Measurements from ENCODE around the gene WDFY1.

The WDFY1 gene

GRCh38 chr2:223863491-223863890, 81.6 kb downstream of the WDFY1 start:
- in situ Hi-C loops (cut with MboI; ENCODE audit: low sequenced_read_pairs), result no loop called here

GRCh38 chr2:223860809-223861738, 84.1 kb downstream of the WDFY1 start:
- in situ Hi-C loops (cut with MboI; ENCODE audit: low sequenced_read_pairs), result no loop called here

GRCh38 chr2:223859070-223859469, 86.1 kb downstream of the WDFY1 start:
- in situ Hi-C loops (cut with MboI; ENCODE audit: low sequenced_read_pairs), result no loop called here

GRCh38 chr2:223856584-223856983, 88.6 kb downstream of the WDFY1 start:
- in situ Hi-C loops (cut with MboI; ENCODE audit: low sequenced_read_pairs), result no loop called here

- in situ Hi-C loops (cut with MboI; ENCODE audit: low sequenced_read_pairs), result no loop called here
These were observed 89.1 kb downstream of the WDFY1 start for GRCh38 chr2:223856021-223856420.

GRCh38 chr2:223855426-223855825, 89.7 kb downstream of the WDFY1 start:
- in situ Hi-C loops (cut with MboI; ENCODE audit: low sequenced_read_pairs), result no loop called here

GRCh38 chr2:223854741-223855140, 90.4 kb downstream of the WDFY1 start:
- in situ Hi-C loops (cut with MboI; ENCODE audit: low sequenced_read_pairs), result no loop called here

GRCh38 chr2:223853425-223853837, 91.7 kb downstream of the WDFY1 start:
- in situ Hi-C loops (cut with MboI; ENCODE audit: low sequenced_read_pairs), result no loop called here

GRCh38 chr2:223852281-223852795, 92.8 kb downstream of the WDFY1 start:
- in situ Hi-C loops (cut with MboI; ENCODE audit: low sequenced_read_pairs), result no loop called here

- in situ Hi-C loops (cut with MboI; ENCODE audit: low sequenced_read_pairs), result no loop called here
These were observed 97.7 kb downstream of the WDFY1 start for GRCh38 chr2:223847410-223847809.

- in situ Hi-C loops (cut with MboI; ENCODE audit: low sequenced_read_pairs), result no loop called here
These were observed 98.6 kb downstream of the WDFY1 start for GRCh38 chr2:223846515-223846914.

- in situ Hi-C loops (cut with MboI; ENCODE audit: low sequenced_read_pairs), result no loop called here
These were observed 103.5 kb downstream of the WDFY1 start for GRCh38 chr2:223841436-223842190.

GRCh38 chr2:223837287-223838061, 107.7 kb downstream of the WDFY1 start, which contains the start of gene AP1S3:
Gene AP1S3, minus strand, starts transcription at chr2:223837582. Its CDS starts 132 bp downstream, at chr2:223837450.
- in situ Hi-C loops (cut with MboI; ENCODE audit: low sequenced_read_pairs), result no loop called here

GRCh38 chr2:223835701-223836532, 109.2 kb downstream of the WDFY1 start:
- in situ Hi-C loops (cut with MboI; ENCODE audit: low sequenced_read_pairs), result no loop called here

GRCh38 chr2:223834431-223834830, 110.7 kb downstream of the WDFY1 start:
- in situ Hi-C loops (cut with MboI; ENCODE audit: low sequenced_read_pairs), result no loop called here

GRCh38 chr2:223832241-223832903, 112.8 kb downstream of the WDFY1 start:
- in situ Hi-C loops (cut with MboI; ENCODE audit: low sequenced_read_pairs), result no loop called here

GRCh38 chr2:223829128-223829527, 116.0 kb downstream of the WDFY1 start:
- in situ Hi-C loops (cut with MboI; ENCODE audit: low sequenced_read_pairs), result no loop called here

GRCh38 chr2:223828314-223828713, 116.8 kb downstream of the WDFY1 start:
- in situ Hi-C loops (cut with MboI; ENCODE audit: low sequenced_read_pairs), result no loop called here

GRCh38 chr2:223826995-223827394, 118.1 kb downstream of the WDFY1 start:
- in situ Hi-C loops (cut with MboI; ENCODE audit: low sequenced_read_pairs), result no loop called here
